ENCODE measurements around the gene MRPL22. TPM values are rescaled to one million over a fixed set of nuclear protein-coding genes. Genes with fewer than 3 reads are reported as not detected.

The MRPL22 gene
- total and polyA plus RNA-seq, 2 of the 4 experiments (the other 2 are of a cell fraction), result 13.3 to 58.0 TPM

DNA sequence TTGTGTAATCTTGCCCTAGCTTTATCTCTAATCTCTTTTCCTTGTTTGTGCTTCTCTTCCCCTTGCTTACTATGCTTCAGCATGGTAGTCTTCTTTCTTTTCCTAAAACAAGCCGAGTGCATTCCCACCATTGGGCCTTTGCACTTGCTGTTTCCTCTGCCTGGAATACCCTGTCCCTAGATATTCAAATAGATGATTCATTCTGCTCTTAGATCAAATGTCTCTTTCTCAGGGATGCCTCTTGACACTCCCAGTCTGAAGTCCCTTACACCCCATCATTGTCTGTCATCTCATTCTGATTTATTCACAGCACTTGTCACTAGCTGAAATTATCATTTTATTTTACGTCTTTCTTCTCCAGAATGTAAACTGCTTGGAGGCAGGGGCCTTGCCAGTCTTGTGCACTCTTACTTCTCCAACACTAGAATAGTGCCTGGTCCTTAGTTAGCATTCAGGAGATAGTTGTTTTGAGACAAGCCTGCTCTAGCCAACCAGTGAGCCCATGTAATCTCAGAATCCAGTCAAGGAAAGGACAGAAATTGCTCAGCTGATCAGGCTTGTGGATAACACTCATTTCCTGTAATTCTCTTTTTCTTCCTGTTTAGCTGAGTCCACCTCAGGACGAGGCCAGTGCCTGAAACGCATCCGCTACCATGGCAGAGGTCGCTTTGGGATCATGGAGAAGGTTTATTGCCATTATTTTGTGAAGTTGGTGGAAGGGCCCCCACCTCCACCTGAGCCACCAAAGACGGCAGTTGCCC lies 25.4 kb downstream of the MRPL22 start:
- POLR2A ChIA-PET (ENCODE audit: unreplicated experiment), result no interaction called here
- no peak overlapping the region for H3K18ac ChIP-seq (ENCODE audit: low read depth, low read length)
- DNase-seq, result no peak
- ATAC-seq (ENCODE audit: low read depth), result no peak
- H3K4me3 ChIP-seq (ENCODE audit: insufficient read depth, low read depth, low read length), result no peak overlapping the region
- H2BK5ac ChIP-seq (ENCODE audit: low read depth, low read length, poor library complexity, severe bottlenecking), result no peak overlapping the region
- H3K4ac ChIP-seq (ENCODE audit: low read depth, low read length), result no peak overlapping the region
- H2AFZ ChIP-seq (replicated peaks; ENCODE audit: low read length, poor library complexity), result no peak overlapping the region
- H3K79me1 ChIP-seq (ENCODE audit: low read depth in 1 of 2, low read length in 2 of 2), result peaks cover 6 to 10% of the 10 kb centered on the region in 2 experiments; a peak in 2 of 4 replicates
- H3K9ac ChIP-seq (ENCODE audit: low read depth, low read length), result no peak overlapping the region
- WGBS, 2 experiments (ENCODE audit: extremely low coverage in 2 of 2, insufficient read length in 1 of 2), result no CpG with 5 or more reads among the region's 7 CpGs
- no peak overlapping the region for H2AK5ac ChIP-seq (ENCODE audit: low read depth, low read length)
- intact Hi-C loops (cut with micrococcal nuclease), result no loop called here
- in situ Hi-C loops (cut with MboI; ENCODE audit: low sequenced_read_pairs), result no loop called here
- no peak overlapping the region for H4K5ac ChIP-seq (ENCODE audit: low read depth, low read length)
- dilution Hi-C loops (cut with HindIII; ENCODE audit: low sequenced_read_pairs, unreplicated experiment), result no loop called here
- no peak overlapping the region for H2AK9ac ChIP-seq (replicated peaks; ENCODE audit: low read depth, low read length, poor library complexity)
- no peaks in the 10 kb centered on the region for H4K20me1 ChIP-seq (ENCODE audit: insufficient read depth, low read length)
- no peak overlapping the region for H2BK20ac ChIP-seq (ENCODE audit: low read depth, low read length)
- BruUV-seq (replicated peaks), result no TSS peak
- no peak overlapping the region for H3K56ac ChIP-seq (ENCODE audit: extremely low read depth, insufficient read depth, low read length)
- no peak overlapping the region for H4K8ac ChIP-seq (ENCODE audit: low read depth in 2 of 2, low read length in 2 of 2)
- no peak overlapping the region for H2BK120ac ChIP-seq (ENCODE audit: low read depth, low read length)
- no peak overlapping the region for H2BK15ac ChIP-seq (ENCODE audit: low read depth, low read length)
- H3K4me1 ChIP-seq (ENCODE audit: control insufficient read depth, insufficient read depth, low read length), result peaks cover 1% of the 10 kb centered on the region; the same call in 1 of the 2 replicates
- H3K14ac ChIP-seq (replicated peaks; ENCODE audit: low read depth, low read length), result no peak overlapping the region
- no peaks in the 10 kb centered on the region for H3K27me3 ChIP-seq (ENCODE audit: control insufficient read depth, insufficient read depth, low read length)
- H3K36me3 ChIP-seq (ENCODE audit: control insufficient read depth, insufficient read depth, low read length), result peaks cover 7% of the 10 kb centered on the region
- CTCF ChIA-PET, result no interaction called here
- H3K23ac ChIP-seq (ENCODE audit: low read depth, low read length), result no peak overlapping the region
- no peak overlapping the region for H3K4me2 ChIP-seq (ENCODE audit: low read depth, low read length)
- H4K91ac ChIP-seq (ENCODE audit: insufficient read depth, low read depth, low read length), result no peak overlapping the region
- no peaks in the 10 kb centered on the region for H3K9me1 ChIP-seq (ENCODE audit: insufficient read depth, low read length)
- TF ChIP-seq, protein P1, sequence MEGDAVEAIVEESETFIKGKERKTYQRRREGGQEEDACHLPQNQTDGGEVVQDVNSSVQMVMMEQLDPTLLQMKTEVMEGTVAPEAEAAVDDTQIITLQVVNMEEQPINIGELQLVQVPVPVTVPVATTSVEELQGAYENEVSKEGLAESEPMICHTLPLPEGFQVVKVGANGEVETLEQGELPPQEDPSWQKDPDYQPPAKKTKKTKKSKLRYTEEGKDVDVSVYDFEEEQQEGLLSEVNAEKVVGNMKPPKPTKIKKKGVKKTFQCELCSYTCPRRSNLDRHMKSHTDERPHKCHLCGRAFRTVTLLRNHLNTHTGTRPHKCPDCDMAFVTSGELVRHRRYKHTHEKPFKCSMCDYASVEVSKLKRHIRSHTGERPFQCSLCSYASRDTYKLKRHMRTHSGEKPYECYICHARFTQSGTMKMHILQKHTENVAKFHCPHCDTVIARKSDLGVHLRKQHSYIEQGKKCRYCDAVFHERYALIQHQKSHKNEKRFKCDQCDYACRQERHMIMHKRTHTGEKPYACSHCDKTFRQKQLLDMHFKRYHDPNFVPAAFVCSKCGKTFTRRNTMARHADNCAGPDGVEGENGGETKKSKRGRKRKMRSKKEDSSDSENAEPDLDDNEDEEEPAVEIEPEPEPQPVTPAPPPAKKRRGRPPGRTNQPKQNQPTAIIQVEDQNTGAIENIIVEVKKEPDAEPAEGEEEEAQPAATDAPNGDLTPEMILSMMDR (conservative IDR thresholded peaks at IDR 0.05; ENCODE audit: low read depth, low read length), result no peak
- TF ChIP-seq SMC3 (IDR thresholded peaks at IDR 0.05; ENCODE audit: low read depth, low read length) (no peak), NFE2L2 (IDR thresholded peaks at IDR 0.05; ENCODE audit: low read depth, low read length) (no peak), CEBPB (IDR thresholded peaks at IDR 0.05; ENCODE audit: low read depth, low read length) (no peak), RAD21 (IDR thresholded peaks at IDR 0.05; ENCODE audit: low read length) (no peak), POLR2A (IDR thresholded peaks at IDR 0.05; ENCODE audit: low read depth, low read length) (no peak), RFX5 (IDR thresholded peaks at IDR 0.05; ENCODE audit: low read depth, low read length) (no peak), MAFK (IDR thresholded peaks at IDR 0.05; ENCODE audit: low read depth, low read length) (no peak), CHD1 (IDR thresholded peaks at IDR 0.05; ENCODE audit: low read depth, low read length) (no peak), MXI1 (IDR thresholded peaks at IDR 0.05; ENCODE audit: borderline replicate concordance, low read depth, low read length) (no peak), FOS (IDR thresholded peaks at IDR 0.05; ENCODE audit: low read depth, low read length) (no peak), MAZ (IDR thresholded peaks at IDR 0.05; ENCODE audit: borderline replicate concordance, low read depth, low read length) (no peak), BHLHE40 (IDR thresholded peaks at IDR 0.05; ENCODE audit: low read depth, low read length) (no peak)
- TF ChIP-seq, protein P2, sequence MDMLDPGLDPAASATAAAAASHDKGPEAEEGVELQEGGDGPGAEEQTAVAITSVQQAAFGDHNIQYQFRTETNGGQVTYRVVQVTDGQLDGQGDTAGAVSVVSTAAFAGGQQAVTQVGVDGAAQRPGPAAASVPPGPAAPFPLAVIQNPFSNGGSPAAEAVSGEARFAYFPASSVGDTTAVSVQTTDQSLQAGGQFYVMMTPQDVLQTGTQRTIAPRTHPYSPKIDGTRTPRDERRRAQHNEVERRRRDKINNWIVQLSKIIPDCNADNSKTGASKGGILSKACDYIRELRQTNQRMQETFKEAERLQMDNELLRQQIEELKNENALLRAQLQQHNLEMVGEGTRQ (IDR thresholded peaks at IDR 0.05; ENCODE audit: low read depth, low read length), result no peak
- TF ChIP-seq, protein P3, sequence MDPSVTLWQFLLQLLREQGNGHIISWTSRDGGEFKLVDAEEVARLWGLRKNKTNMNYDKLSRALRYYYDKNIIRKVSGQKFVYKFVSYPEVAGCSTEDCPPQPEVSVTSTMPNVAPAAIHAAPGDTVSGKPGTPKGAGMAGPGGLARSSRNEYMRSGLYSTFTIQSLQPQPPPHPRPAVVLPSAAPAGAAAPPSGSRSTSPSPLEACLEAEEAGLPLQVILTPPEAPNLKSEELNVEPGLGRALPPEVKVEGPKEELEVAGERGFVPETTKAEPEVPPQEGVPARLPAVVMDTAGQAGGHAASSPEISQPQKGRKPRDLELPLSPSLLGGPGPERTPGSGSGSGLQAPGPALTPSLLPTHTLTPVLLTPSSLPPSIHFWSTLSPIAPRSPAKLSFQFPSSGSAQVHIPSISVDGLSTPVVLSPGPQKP (IDR thresholded peaks at IDR 0.05; ENCODE audit: borderline replicate concordance, low read depth, low read length), result no peak
- H3K27ac ChIP-seq (ENCODE audit: insufficient read depth, low read length), result no peak overlapping the region
- H3K9me3 ChIP-seq (ENCODE audit: control insufficient read depth, insufficient read depth, low read length), result no peaks in the 10 kb centered on the region
